Esophagus squamous epithelium (tissue), 4 donors: ENCODE data around the gene MRPL40.

ENCODE experiments used
- POLR2A ChIP-seq, 4 donors: fragments of 450-650 bp; IDR thresholded peaks; one replicate each; pipeline ENCODE4 v1.6.1; 2017; ENCODE audit warnings: antibody characterized with exemption in 4 of 4, mild to moderate bottlenecking in 4 of 4, moderate library complexity in 3 of 4
- TF ChIP-seq, protein P1 (sequence below), 6 experiments: fragments of 450-650 bp in 4 of 6; fragments of 200-600 bp in 2 of 6; sonication (generic) in 2 of 6; IDR thresholded peaks; one replicate each; pipeline ENCODE4 v1.5.1; 2016 to 2019; ENCODE audit warnings: antibody characterized with exemption in 6 of 6, mild to moderate bottlenecking in 4 of 6, moderate library complexity in 4 of 6

GRCh38 chr22:19402642-19403191, 29.6 kb upstream of the MRPL40 start:
- TF ChIP-seq, protein P1, sequence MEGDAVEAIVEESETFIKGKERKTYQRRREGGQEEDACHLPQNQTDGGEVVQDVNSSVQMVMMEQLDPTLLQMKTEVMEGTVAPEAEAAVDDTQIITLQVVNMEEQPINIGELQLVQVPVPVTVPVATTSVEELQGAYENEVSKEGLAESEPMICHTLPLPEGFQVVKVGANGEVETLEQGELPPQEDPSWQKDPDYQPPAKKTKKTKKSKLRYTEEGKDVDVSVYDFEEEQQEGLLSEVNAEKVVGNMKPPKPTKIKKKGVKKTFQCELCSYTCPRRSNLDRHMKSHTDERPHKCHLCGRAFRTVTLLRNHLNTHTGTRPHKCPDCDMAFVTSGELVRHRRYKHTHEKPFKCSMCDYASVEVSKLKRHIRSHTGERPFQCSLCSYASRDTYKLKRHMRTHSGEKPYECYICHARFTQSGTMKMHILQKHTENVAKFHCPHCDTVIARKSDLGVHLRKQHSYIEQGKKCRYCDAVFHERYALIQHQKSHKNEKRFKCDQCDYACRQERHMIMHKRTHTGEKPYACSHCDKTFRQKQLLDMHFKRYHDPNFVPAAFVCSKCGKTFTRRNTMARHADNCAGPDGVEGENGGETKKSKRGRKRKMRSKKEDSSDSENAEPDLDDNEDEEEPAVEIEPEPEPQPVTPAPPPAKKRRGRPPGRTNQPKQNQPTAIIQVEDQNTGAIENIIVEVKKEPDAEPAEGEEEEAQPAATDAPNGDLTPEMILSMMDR (IDR thresholded peaks at IDR 0.05): no peak
- TF ChIP-seq POLR2A (IDR thresholded peaks at IDR 0.05): no peak
